Prostate gland (tissue), 2 donors: ENCODE data around the gene SNX9. TPM values are rescaled to one million over a fixed set of nuclear protein-coding genes. Genes with fewer than 3 reads are reported as not detected.

Experiments used
- DNase-seq: peaks from one replicate; pipeline ENCODE4 v3.0.0-alpha.2; 2019; ENCODE audit warnings: low spot score
- H3K27ac ChIP-seq, 2 donors: fragments of 200-600 bp; sonication (generic); 2 replicates each; pipeline ENCODE4 v1.5.1; 2017 to 2019
- H3K27me3 ChIP-seq: fragments of 200-600 bp; sonication (generic); replicated peaks from 2 replicates; pipeline ENCODE4 v1.5.1; 2019; ENCODE audit not compliant: insufficient read depth
- H3K36me3 ChIP-seq, 2 donors: fragments of 200-600 bp; sonication (generic); 1 replicate in 1 of 2; 2 replicates in 1 of 2; pipeline versions ENCODE4 v1.5.1 to v1.8.1; 2017 to 2019
- H3K4me1 ChIP-seq: fragments of 200-600 bp; sonication (generic); replicated peaks from 2 replicates; pipeline ENCODE4 v1.5.1; 2019
- H3K4me3 ChIP-seq, 2 donors: fragments of 200-600 bp; sonication (generic); 2 replicates each; pipeline ENCODE4 v1.5.1; 2017 to 2019
- H3K9me3 ChIP-seq: fragments of 200-600 bp; sonication (generic); 2 replicates; pipeline ENCODE4 v1.5.1; 2017
- POLR2A ChIP-seq: fragments of 450-650 bp; IDR thresholded peaks from one replicate; pipeline ENCODE4 v1.6.1; 2016; ENCODE audit warnings: antibody characterized with exemption, mild to moderate bottlenecking
- POLR2AphosphoS5 ChIP-seq: sonication (generic); formaldehyde crosslinking; IDR thresholded peaks from one replicate; pipeline ENCODE4 v1.6.1; 2017; ENCODE audit warnings: antibody characterized with exemption
- WGBS: methylation state at CpG from one replicate; pipeline ENCODE4 v1.1.5; 2018; 5-methylcytosine and 5-hydroxymethylcytosine counted together
- intact Hi-C: fragments of 100-400 bp; cut with DNase I; formaldehyde crosslinking; loops from one replicate; pipeline ENCODE4 v1.14.2; 2022
- total RNA-seq, 2 donors: library from RNA; depleted of rRNA; stranded (reverse); fragments of >200 nt; gene quantifications; one replicate each; pipeline ENCODE4 v1.1.0, GENCODE V29; 2016
- TF ChIP-seq, protein P1 (sequence below), 4 experiments: fragments of 200-600 bp in 2 of 4; fragments of 450-650 bp in 2 of 4; sonication (generic) in 2 of 4; IDR thresholded peaks; 1 replicate in 3 of 4; 2 replicates in 1 of 4; pipeline ENCODE4 v1.5.1; 2016 to 2019; ENCODE audit warnings: antibody characterized with exemption in 4 of 4, mild to moderate bottlenecking in 2 of 4, moderate library complexity in 2 of 4

The SNX9 gene
- total RNA-seq, 2 donors from 2014 or later: 39.2 to 40.6 TPM

- Histone ChIP-seq H3K9me3 (no peaks in the 10 kb centered on the region), H3K4me1 (peaks cover 18% of the 10 kb centered on the region), H3K36me3 (no peaks in the 10 kb centered on the region), H3K27ac (peak overlapping the region; percentile 70 to 90), H3K4me3 (no peak overlapping the region), H3K27me3 (no peaks in the 10 kb centered on the region)
- WGBS: 63% methylated on average over 8 of the region's 8 CpGs
- DNase-seq: no peak
- TF ChIP-seq POLR2AphosphoS5 (no peak), POLR2A (no peak)
- TF ChIP-seq, protein P1, sequence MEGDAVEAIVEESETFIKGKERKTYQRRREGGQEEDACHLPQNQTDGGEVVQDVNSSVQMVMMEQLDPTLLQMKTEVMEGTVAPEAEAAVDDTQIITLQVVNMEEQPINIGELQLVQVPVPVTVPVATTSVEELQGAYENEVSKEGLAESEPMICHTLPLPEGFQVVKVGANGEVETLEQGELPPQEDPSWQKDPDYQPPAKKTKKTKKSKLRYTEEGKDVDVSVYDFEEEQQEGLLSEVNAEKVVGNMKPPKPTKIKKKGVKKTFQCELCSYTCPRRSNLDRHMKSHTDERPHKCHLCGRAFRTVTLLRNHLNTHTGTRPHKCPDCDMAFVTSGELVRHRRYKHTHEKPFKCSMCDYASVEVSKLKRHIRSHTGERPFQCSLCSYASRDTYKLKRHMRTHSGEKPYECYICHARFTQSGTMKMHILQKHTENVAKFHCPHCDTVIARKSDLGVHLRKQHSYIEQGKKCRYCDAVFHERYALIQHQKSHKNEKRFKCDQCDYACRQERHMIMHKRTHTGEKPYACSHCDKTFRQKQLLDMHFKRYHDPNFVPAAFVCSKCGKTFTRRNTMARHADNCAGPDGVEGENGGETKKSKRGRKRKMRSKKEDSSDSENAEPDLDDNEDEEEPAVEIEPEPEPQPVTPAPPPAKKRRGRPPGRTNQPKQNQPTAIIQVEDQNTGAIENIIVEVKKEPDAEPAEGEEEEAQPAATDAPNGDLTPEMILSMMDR (IDR thresholded peaks at IDR 0.05): no peak
- intact Hi-C loops: no loop called here
These were observed 165.6 kb downstream of the SNX9 start for GRCh38 chr6:157988700-157989063.

DNA sequence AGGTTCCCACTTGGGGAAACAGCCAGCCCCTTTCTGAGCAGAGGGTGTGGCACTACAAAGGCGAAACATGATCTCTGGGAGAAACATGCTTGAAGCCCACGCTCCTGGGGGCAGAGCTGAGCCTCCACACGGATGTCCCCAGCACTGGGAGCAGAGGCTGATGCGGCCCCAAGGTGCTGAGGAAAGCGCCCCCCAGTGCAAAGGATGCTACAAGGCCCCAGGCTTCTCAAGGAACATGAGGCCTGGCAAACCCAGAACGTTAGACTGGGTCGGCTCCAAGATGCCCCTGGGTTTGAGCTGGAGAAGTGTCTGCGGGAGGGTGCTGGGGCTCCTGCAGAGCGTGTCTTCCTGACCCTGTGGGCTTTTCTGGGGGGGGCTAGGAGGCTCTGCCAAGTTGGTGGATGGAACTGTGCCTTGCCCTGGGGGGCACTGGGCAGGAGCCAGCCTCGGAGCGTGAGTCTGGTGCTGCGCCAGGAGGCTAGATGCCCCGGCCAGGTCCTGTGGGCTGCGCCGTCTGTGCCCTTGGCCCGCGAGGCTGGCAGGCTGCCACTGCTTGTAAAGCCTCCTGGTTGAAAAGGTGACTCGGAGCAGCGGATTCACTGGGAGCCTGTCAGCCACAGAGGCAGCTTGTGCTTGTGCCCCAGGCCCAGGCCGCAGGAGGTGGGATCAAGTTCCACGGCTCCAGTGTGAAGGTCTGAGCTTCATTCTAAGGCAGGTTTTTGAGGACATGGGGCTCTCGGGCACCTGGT, 166.7 kb downstream of the SNX9 start:
- peak; percentile 85 for DNase-seq
- Histone ChIP-seq H3K9me3 (no peaks in the 10 kb centered on the region), H3K4me3 (no peak overlapping the region), H3K27me3 (no peaks in the 10 kb centered on the region), H3K4me1 (peaks cover 18% of the 10 kb centered on the region), H3K36me3 (no peaks in the 10 kb centered on the region), H3K27ac (peak overlapping the region; percentile 68 to 90)
- intact Hi-C loops: no loop called here
- no peak for TF ChIP-seq POLR2A
- peak; percentile 15 for TF ChIP-seq POLR2AphosphoS5
- 19% methylated on average over 22 of the region's 22 CpGs for WGBS

DNA sequence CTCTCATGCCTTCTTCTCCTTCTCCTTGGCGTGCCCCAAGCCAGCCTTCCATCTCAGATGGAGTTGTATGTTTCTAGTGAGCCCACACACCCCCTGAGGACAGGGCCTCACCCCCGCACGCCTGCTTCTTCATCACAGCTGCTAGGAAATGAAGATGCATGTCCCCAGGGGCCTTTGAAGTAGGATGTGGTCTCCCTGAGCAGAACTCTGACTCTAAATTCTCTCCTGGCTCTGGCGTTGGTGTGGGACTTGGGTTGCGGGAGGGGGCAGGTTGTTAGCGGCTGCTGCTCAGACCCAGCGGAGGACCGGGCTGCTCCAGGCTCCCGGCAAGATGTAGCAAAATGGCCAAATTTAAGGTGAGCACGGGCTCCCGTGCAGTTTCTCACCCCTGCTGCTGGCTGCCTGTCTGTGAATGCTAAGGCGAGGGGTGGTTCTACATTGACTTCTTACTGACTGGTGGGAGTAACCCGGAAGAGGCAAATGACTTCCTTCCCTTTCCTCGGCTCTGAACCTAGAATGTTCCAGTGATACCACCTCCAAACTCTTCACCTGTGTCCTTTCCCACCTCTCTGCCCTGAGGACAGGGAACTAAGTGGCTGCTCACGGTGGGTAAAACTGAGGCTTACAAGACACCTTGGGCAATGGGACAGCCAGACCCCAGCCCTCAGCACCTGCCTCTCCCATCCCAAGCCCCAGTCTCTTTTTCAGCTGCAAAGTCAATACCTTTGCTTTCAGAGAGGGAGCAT, 167.4 kb downstream of the SNX9 start:
- DNase-seq: no peak
- 71% methylated on average over 15 of the region's 15 CpGs for WGBS
- Histone ChIP-seq H3K4me3 (no peak overlapping the region), H3K27ac (peak overlapping the region; percentile 68 to 90), H3K4me1 (peaks cover 18% of the 10 kb centered on the region), H3K27me3 (no peaks in the 10 kb centered on the region), H3K9me3 (no peaks in the 10 kb centered on the region), H3K36me3 (no peaks in the 10 kb centered on the region)
- intact Hi-C loops: no loop called here
- TF ChIP-seq, protein P1 (IDR thresholded peaks at IDR 0.05): no peak
- TF ChIP-seq POLR2AphosphoS5: no peak
- no peak for TF ChIP-seq POLR2A

DNA sequence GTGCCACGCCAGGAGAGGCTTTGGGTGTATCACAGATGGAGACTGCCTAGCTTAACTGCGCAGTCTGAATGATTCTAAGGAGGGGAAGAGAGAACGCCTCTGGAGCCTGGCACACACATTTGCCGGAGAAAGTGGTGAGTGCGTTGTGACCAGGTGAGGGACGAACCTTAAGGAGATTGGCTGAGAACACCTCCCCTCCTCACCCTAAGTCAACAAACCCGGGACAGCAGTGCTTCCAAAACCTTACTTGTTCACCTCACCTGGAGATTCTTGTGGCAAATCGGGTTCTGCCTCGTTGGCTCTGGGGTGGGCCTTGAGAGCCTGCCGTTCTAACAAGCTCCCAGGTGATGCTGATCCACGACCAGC, 168.0 kb downstream of the SNX9 start:
- H3K9me3 ChIP-seq: no peaks in the 10 kb centered on the region
- H3K27me3 ChIP-seq: no peaks in the 10 kb centered on the region
- TF ChIP-seq POLR2A (peak; percentile 43), POLR2AphosphoS5 (peak; percentile 67)
- TF ChIP-seq, protein P1 (IDR thresholded peaks at IDR 0.05): no peak
- intact Hi-C loops: no loop called here
- H3K36me3 ChIP-seq: no peaks in the 10 kb centered on the region
- H3K4me3 ChIP-seq: no peak overlapping the region
- peaks cover 18% of the 10 kb centered on the region for H3K4me1 ChIP-seq
- WGBS: 56% methylated on average over 11 of the region's 11 CpGs
- DNase-seq: peak; percentile 61
- peak overlapping the region; percentile 68 to 90 for H3K27ac ChIP-seq

DNA sequence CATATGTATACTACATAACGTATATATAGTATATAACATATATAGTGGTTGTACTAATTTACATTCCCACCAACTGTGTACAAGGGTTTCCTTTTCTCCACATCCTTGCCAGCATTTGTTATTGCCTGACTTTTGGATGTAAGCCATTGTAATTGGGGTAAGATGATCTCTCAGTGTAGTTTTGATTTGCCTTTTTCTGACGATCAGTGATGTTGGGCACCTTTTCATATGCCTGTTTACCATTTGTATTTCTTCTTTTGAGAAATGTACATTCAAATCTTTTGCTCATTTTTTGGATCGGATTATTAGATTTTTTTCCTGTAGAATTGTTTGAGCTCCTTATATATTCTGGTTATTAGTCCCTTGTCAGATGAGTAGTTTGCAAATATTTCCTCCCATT, 170.0 kb downstream of the SNX9 start:
- WGBS: 64% methylated on average over 3 of the region's 3 CpGs
- intact Hi-C loops: no loop called here

More for the DNA sequence above, 170.0 kb downstream of the SNX9 start:
- no peaks in the 10 kb centered on the region for H3K36me3 ChIP-seq
- no peaks in the 10 kb centered on the region for H3K27me3 ChIP-seq
- H3K9me3 ChIP-seq: no peaks in the 10 kb centered on the region
- no peak for TF ChIP-seq POLR2A
- TF ChIP-seq, protein P1 (IDR thresholded peaks at IDR 0.05): no peak
- no peak for TF ChIP-seq POLR2AphosphoS5
- no peak for DNase-seq
- H3K4me1 ChIP-seq: peaks cover 18% of the 10 kb centered on the region
- no peak overlapping the region for H3K4me3 ChIP-seq
- H3K27ac ChIP-seq: no peak overlapping the region
